Right kidney (tissue), 9 donors: Measurements from ENCODE around the gene FMN1.

ENCODE experiments used
- DNase-seq: peaks from one replicate; pipeline ENCODE4 v3.0.0-alpha.2; 2016
- long read RNA-seq, 8 donors: transcript quantifications; one replicate each; lab custom pipeline, GENCODE V29; 2026

FMN1 gene
- long read RNA-seq, donor 1, partial matches to known transcripts: 6 of 6 reads
- long read RNA-seq, donor 1, other reads (novel, unspliced or antisense): 0 of 6 reads
- long read RNA-seq, donor 2: 0 reads
- long read RNA-seq, donor 3: 0 reads
- long read RNA-seq, donor 4, partial matches to known transcripts: 5 of 5 reads
- long read RNA-seq, donor 4, other reads (novel, unspliced or antisense): 0 of 5 reads
- long read RNA-seq, donor 5, partial matches to known transcripts: 15 of 15 reads
- long read RNA-seq, donor 5, other reads (novel, unspliced or antisense): 0 of 15 reads
- long read RNA-seq, donor 6: 0 reads
- long read RNA-seq, donor 7: 0 reads
- long read RNA-seq, donor 8: 0 reads

DNA sequence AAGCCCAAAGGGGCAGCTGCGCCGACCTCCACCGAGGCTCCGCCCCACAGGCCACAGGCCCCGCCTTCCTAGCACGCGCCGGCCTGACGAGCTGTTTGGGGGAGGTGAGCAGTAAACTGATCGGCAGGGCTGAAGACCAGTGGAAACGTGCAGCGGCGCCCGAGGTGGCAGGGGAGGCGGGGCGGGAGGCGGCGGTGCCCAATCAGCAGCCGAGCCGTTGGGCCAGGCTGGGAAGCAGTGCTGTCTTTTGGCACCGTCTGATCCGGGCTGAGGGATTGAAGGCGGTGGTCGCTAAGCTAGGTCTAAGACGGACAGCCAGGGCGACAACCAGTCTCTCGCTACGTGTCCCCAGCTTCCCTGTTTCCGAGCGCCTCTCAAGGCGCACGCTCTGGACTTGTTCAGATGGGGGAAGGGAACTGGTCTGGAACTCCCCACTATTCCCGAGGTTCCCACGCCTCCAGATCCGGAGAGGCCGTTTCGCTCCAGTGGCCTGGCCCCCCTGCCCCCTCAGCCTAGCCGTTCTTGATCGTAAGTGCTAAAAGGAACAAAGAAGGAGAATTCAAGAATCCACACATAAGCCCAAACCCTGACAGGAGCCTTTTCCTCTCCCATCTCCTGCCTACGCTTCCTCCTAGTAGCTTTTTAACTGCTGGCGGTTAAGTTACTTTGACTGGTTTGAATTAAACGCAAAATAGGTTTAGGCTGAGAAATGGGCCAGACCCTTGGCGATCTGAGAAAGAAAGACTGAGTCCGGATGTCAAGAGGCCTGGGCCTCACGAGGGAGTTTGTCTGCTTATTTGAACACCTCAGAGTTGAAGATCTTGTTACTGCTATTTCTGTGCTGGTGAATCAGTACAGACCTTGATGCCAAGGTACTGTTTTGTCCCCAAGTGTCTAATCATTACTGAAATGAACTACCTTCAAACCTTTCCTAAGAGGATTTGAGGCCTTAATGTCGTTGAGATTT lies at the start of gene FMN1:
FMN1 (minus strand) TSS at position 11 of the 967 bp plus-strand sequence. CDS start 39,800 bp downstream, outside the sequence.
- peak; percentile 91 for DNase-seq

DNA sequence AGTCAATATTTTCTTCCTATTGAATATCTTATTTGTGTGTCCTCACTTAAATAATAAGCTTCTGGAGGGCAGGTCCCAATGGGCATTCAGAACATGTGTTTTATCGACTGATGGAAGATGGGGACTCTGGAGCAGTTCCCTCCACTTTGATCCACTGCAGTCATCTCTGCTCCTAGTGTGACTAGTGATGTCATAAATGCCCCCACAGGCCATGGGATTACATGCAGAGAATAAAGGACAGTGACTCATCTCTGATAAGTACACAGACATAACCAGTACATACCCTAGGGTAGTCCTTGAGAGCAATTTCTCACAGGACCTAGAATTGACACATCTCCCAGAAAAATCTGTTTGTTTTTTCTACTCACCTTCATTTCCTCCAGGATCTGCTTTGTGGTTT lies 49.4 kb upstream of the FMN1 start:
- no peak for DNase-seq

DNA sequence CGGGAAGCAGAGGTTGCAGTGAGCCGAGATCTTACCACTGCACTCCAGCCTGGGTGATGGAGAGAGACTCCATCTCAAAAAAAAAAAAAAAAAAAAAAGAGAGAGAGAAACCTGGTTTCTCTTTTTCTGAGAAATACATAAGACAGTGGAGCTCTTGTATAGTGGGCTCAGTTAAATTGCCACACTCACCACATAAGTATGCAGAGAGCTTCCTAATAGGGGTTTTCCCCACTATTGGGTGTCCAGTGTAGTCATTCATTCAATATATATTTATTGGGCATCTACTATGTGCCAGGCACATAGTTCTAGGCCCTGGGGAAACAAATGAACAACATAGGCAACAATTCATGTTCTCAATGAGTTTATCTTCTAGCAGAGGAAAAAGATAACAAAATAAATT lies 48.9 kb upstream of the FMN1 start:
- DNase-seq: no peak

- peak; percentile 32 for DNase-seq
Measured at GRCh38 chr15:33242669-33243191, 48.2 kb upstream of the FMN1 start.

- no peak for DNase-seq
Measured at GRCh38 chr15:33242165-33242564, 47.7 kb upstream of the FMN1 start.

DNA sequence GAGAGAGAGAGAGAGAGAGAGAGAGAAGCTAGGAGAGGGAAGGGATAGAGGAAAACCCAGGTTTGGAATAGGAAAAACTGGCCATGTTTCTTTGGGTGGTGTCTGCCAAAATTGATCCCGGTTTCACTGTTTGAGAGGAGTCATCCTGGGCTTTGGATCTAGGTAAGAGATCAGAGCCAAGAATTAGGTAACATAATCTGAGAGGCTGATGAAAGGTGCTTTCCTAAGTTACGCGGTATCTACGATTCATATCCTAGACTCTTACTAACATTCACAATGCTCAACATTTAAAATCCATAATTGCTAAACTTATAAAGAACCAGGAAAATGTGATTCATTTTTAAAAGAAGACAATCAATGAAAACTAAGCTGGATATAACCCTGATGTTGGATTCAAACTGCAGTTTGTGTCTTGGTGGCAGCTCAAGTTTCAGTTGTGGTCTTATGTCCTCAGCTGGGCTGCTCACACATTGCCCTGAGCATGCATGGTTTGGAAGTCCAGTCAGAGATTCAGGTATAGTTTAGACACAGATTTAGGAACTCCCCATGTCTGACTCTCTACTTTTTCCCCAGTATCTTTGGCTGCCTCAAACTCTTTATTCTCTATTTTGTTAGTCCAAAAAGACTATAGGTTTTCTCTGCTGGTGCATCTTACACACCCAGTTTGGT lies 42.5 kb upstream of the FMN1 start:
- DNase-seq: no peak

DNA sequence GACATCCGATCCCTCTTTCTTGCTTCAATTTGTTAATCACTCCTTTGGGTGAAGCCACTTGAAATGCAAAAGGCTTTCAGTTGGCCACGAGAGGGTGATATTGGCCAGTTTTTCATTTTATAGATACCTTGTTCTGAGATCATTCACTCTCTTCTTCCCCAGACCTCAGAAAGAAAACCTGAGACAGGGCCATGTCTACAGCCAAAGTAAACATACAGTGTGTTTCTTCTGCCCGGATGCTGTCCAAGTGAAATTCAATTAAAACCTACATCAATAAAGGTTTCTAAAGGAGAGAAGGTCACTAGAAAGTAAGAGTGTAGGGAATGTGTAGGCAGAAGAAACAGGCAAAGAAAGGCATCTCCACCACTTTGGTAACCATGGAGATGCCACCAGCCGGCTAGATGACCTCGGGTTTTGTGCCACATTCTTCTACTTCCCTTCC lies 39.5 kb upstream of the FMN1 start:
- DNase-seq: peak; percentile 18

GRCh38 chr15:33226559-33227181 lies 32.2 kb upstream of the FMN1 start:
- no peak for DNase-seq

GRCh38 chr15:33218071-33218491 lies 23.6 kb upstream of the FMN1 start:
- no peak for DNase-seq

GRCh38 chr15:33215941-33216872 lies 21.7 kb upstream of the FMN1 start:
- no peak for DNase-seq

- no peak for DNase-seq
Measured at GRCh38 chr15:33211176-33211808, 16.8 kb upstream of the FMN1 start.

GRCh38 chr15:33209575-33210481 lies 15.3 kb upstream of the FMN1 start:
- no peak for DNase-seq

GRCh38 chr15:33207646-33208045 lies 13.1 kb upstream of the FMN1 start:
- no peak for DNase-seq

- DNase-seq: no peak
Measured at GRCh38 chr15:33206366-33206765, 11.9 kb upstream of the FMN1 start.

DNA sequence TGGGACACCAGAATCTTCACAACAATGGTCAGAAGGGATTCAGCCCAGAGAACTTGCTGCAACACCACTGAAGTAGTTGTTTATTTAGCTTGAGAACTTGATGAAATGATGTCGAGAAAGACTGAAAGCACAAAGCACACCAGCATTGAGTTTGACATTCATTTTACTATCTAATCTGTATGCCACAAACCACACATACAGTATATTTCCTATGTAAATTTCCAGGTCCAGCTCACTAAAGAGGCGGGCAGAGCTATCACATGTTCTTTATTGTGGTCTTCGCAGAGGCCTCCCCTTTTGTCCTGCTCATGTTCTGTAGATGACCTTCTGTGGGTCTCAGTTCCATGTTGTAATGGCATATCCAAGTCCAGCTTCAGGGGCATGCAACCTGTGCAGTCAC lies 10.4 kb upstream of the FMN1 start:
- DNase-seq: no peak

GRCh38 chr15:33204087-33204486 lies 9.6 kb upstream of the FMN1 start:
- DNase-seq: no peak

GRCh38 chr15:33201491-33202231 lies 7.1 kb upstream of the FMN1 start:
- DNase-seq: no peak

DNA sequence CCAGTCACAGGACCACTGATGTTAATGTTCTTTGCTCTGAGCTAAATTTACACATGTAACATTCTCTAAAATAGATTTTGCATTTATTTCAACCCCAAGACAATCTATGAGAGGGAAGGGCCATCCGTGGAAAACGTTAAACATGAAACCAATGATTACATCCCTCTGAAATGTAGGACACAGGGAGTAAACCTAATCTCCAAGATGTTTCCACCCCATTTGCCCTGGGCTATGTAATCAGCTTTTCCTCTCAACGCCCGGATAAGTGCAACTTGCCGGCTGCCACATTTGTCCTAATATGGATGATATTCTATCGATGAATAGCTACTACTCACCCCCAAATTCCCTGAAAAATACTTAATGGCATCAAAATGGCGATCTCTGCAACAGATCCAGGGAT lies 6.4 kb upstream of the FMN1 start:
- no peak for DNase-seq
